HepG2 (cell line): ENCODE results near the gene SOCS1. TPM values are rescaled to one million over a fixed set of nuclear protein-coding genes. Genes with fewer than 3 reads are reported as not detected.

Source experiments
- CHD2 ChIP-seq: IDR thresholded peaks from 2 replicates; pipeline ENCODE4 v1.6.1; 2011; ENCODE audit warnings: low read depth, low read length, improper control_type of control experiment
- DPF2 ChIP-seq: sonication (generic); formaldehyde crosslinking; IDR thresholded peaks from 2 replicates; pipeline ENCODE4 v1.4.0; 2020; ENCODE audit warnings: mild to moderate bottlenecking, low read depth, missing genetic modification reagents, borderline replicate concordance
- ELF3 ChIP-seq: IDR thresholded peaks from 2 replicates; pipeline ENCODE4 v1.6.1; 2016; ENCODE audit warnings: missing genetic modification reagents, missing compliant biosample characterization
- GATAD1 ChIP-seq: IDR thresholded peaks from 2 replicates; pipeline ENCODE4 v1.6.1; 2016; ENCODE audit warnings: missing genetic modification reagents, missing compliant biosample characterization
- HES4 ChIP-seq: sonication (generic); formaldehyde crosslinking; IDR thresholded peaks from 2 replicates; pipeline ENCODE4 v1.9.0; 2021; ENCODE audit warnings: mild to moderate bottlenecking, missing genetic modification reagents, borderline replicate concordance
- NPAS2 ChIP-seq: sonication (generic); formaldehyde crosslinking; IDR thresholded peaks from 2 replicates; pipeline ENCODE4 v1.8.0; 2022; ENCODE audit warnings: mild to moderate bottlenecking, missing genetic modification reagents, borderline replicate concordance
- SMAD3 ChIP-seq: sonication (generic); formaldehyde crosslinking; IDR thresholded peaks from 2 replicates; pipeline ENCODE4 v1.4.0; 2020; ENCODE audit warnings: missing genetic modification reagents
- TFAP4 ChIP-seq: sonication (generic); IDR thresholded peaks from 2 replicates; pipeline ENCODE4 v1.6.1; 2016; ENCODE audit warnings: low read depth, borderline replicate concordance
- ZBTB26 ChIP-seq: IDR thresholded peaks from 2 replicates; pipeline ENCODE4 v1.6.1; 2016; ENCODE audit warnings: missing compliant biosample characterization, missing genetic modification reagents, borderline replicate concordance
- ZC3H4 ChIP-seq: sonication (generic); formaldehyde crosslinking; IDR thresholded peaks from 2 replicates; pipeline ENCODE4 v1.4.0; 2020; ENCODE audit warnings: missing genetic modification reagents, borderline replicate concordance
- ZFP41 ChIP-seq: sonication (generic); formaldehyde crosslinking; IDR thresholded peaks from 2 replicates; pipeline ENCODE4 v1.4.0; 2020; ENCODE audit warnings: mild to moderate bottlenecking, missing genetic modification reagents, borderline replicate concordance
- ZKSCAN1 ChIP-seq: fragments of 150-350 bp; IDR thresholded peaks from 2 replicates; pipeline ENCODE4 v1.6.1; 2014; ENCODE audit warnings: low read length
- ZNF530 ChIP-seq: sonication (generic); formaldehyde crosslinking; IDR thresholded peaks from 2 replicates; pipeline ENCODE4 v1.5.0; 2020; ENCODE audit warnings: low read depth, mild to moderate bottlenecking, missing genetic modification reagents
- ZNF543 ChIP-seq: sonication (generic); formaldehyde crosslinking; IDR thresholded peaks from 2 replicates; pipeline ENCODE4 v1.4.0; 2020; ENCODE audit warnings: mild to moderate bottlenecking, missing genetic modification reagents
- ZNF646 ChIP-seq: sonication (generic); formaldehyde crosslinking; IDR thresholded peaks from 2 replicates; pipeline ENCODE4 v1.9.0; 2021; ENCODE audit warnings: mild to moderate bottlenecking, missing genetic modification reagents
- ZSCAN9 ChIP-seq: IDR thresholded peaks from 2 replicates; pipeline ENCODE4 v1.6.1; 2016; ENCODE audit warnings: borderline replicate concordance
- polyA plus RNA-seq, 8 experiments: library from polyadenylated mRNA; depleted of rRNA in 3 of 8; stranded (reverse) in 7 of 8; unstranded in 1 of 8; fragments of >200 nt; fragmentation: Illumina TruSeq in 4 of 8; extraction: Trizol in 4 of 8; gene quantifications; 2 replicates each; pipeline versions ENCODE4 v1.2.1 to v1.2.3, GENCODE V29; 2011 to 2016; ENCODE audit warnings: low read depth in 4 of 8, missing spikeins in 1 of 8, mixed read lengths in 1 of 8; ENCODE audit not compliant: insufficient read depth in 1 of 8
- total RNA-seq, 5 experiments: library from RNA; depleted of rRNA; stranded (reverse); fragments of >200 nt; fragmentation: Illumina TruSeq; extraction: Trizol; gene quantifications; 2 replicates each; pipeline ENCODE4 v1.2.3, GENCODE V29; 2016; ENCODE audit warnings: low read depth in 1 of 5

Gene SOCS1
- total and polyA plus RNA-seq, 2 of the 13 experiments (the other 11 are each of a cell fraction or from before 2014, with no cell fraction given) = 5.3 to 6.3 TPM

GRCh38 chr16:11259655-11260595, 3.9 kb upstream of the SOCS1 start (continued):
- no peak for TF ChIP-seq SMAD3 (CRISPR knock-in tag)
- no peak for TF ChIP-seq GATAD1 (CRISPR knock-in tag)
- TF ChIP-seq NPAS2 (CRISPR knock-in tag) = no peak
- no peak for TF ChIP-seq ZFP41 (CRISPR knock-in tag)
- no peak for TF ChIP-seq TFAP4
- TF ChIP-seq ZNF543 (CRISPR knock-in tag) = no peak
- TF ChIP-seq CHD2 = no peak
- TF ChIP-seq ZKSCAN1 = 0 out of 2 replicates have a peak, but pooled peaks have one; percentile 6
- no peak for TF ChIP-seq ZSCAN9 (CRISPR knock-in tag)
- no peak for TF ChIP-seq ELF3 (CRISPR knock-in tag)
- no peak; the same call in 1 of the 2 replicates for TF ChIP-seq ZNF646 (CRISPR knock-in tag)
- TF ChIP-seq ZC3H4 = no peak
- TF ChIP-seq DPF2 (CRISPR knock-in tag) = no peak
- TF ChIP-seq ZNF530 (CRISPR knock-in tag) = no peak
- TF ChIP-seq HES4 = 0 out of 2 replicates have a peak, but pooled peaks have one; percentile 49
- TF ChIP-seq ZBTB26 (CRISPR knock-in tag) = no peak
